Small intestine (tissue), 16 donors: ENCODE measurements around the gene DENND4B. TPM values are rescaled to one million over a fixed set of nuclear protein-coding genes. Genes with fewer than 3 reads are reported as not detected.
A peak's percentile ranks its signal among the peaks of the same experiment; 100 is the strongest.

Experiments used
- DNase-seq, 2 donors: peaks; one replicate each; pipeline versions ENCODE4 v3.0.0 to v3.0.0-alpha.2; 2013
- FAIRE-seq: peaks from 2 replicates; lab custom pipeline; 2012; peaks lifted over from hg19 to GRCh38; lab: Jason Lieb, UNC
- H3K27ac ChIP-seq, 3 donors: one replicate each; pipeline ENCODE4 v1.5.1; 2013; ENCODE audit warnings: low read length in 2 of 3, mild to moderate bottlenecking in 2 of 3, control low read depth in 1 of 3, inconsistent platforms in 1 of 3, low read depth in 1 of 3, moderate library complexity in 1 of 3
- H3K27me3 ChIP-seq, 3 donors: one replicate each; pipeline ENCODE4 v1.6.1; 2013; ENCODE audit warnings: low read length in 3 of 3, inconsistent platforms in 1 of 3; ENCODE audit not compliant: control insufficient read depth in 3 of 3, insufficient read depth in 3 of 3
- H3K36me3 ChIP-seq, 3 donors: one replicate each; pipeline ENCODE4 v1.6.1; 2013; ENCODE audit warnings: low read length in 3 of 3, inconsistent platforms in 1 of 3, low read depth in 1 of 3, mild to moderate bottlenecking in 1 of 3, moderate library complexity in 1 of 3; ENCODE audit not compliant: control insufficient read depth in 3 of 3, insufficient read depth in 2 of 3
- H3K4me1 ChIP-seq, 3 donors: one replicate each; pipeline ENCODE4 v1.6.1; 2013; ENCODE audit warnings: low read length in 2 of 3, inconsistent platforms in 1 of 3, low read depth in 1 of 3, mild to moderate bottlenecking in 1 of 3, moderate library complexity in 1 of 3; ENCODE audit not compliant: control insufficient read depth in 3 of 3, insufficient read depth in 2 of 3
- H3K4me3 ChIP-seq, 3 donors: one replicate each; pipeline ENCODE4 v1.5.1; 2013; ENCODE audit warnings: low read length in 3 of 3, control low read depth in 1 of 3, inconsistent platforms in 1 of 3, low read depth in 1 of 3, mild to moderate bottlenecking in 1 of 3, moderate library complexity in 1 of 3
- H3K9me3 ChIP-seq, 2 donors: one replicate each; pipeline ENCODE4 v1.6.1; 2013; ENCODE audit warnings: low read depth in 1 of 2, low read length in 1 of 2; ENCODE audit not compliant: control insufficient read depth in 2 of 2, insufficient read depth in 1 of 2
- WGBS, 3 donors: extraction: QIAGEN DNeasy Blood & Tissue Kit; methylation state at CpG; one replicate each; pipeline ENCODE4 v1.1.7; 2013; 5-methylcytosine and 5-hydroxymethylcytosine counted together
- long read RNA-seq, 10 donors: transcript quantifications; one replicate each; lab custom pipeline, GENCODE V29; 2026
- polyA plus RNA-seq, 4 donors: library from polyadenylated mRNA; stranded (reverse) in 3 of 4; unstranded in 1 of 4; fragments of 200-250 nt in 3 of 4; fragments of 120-200 nt in 1 of 4; gene quantifications; one replicate each; pipeline versions ENCODE4 v1.2.1 to v1.2.3, GENCODE V29; 2013
- donor health status: healthy with polysubstance abuse.
- donor health status: control.
- donor health status: control.
- donor health status: Bipolar disorder and iron deficiency.
- donor health status: healthy.

The DENND4B gene, protein sequence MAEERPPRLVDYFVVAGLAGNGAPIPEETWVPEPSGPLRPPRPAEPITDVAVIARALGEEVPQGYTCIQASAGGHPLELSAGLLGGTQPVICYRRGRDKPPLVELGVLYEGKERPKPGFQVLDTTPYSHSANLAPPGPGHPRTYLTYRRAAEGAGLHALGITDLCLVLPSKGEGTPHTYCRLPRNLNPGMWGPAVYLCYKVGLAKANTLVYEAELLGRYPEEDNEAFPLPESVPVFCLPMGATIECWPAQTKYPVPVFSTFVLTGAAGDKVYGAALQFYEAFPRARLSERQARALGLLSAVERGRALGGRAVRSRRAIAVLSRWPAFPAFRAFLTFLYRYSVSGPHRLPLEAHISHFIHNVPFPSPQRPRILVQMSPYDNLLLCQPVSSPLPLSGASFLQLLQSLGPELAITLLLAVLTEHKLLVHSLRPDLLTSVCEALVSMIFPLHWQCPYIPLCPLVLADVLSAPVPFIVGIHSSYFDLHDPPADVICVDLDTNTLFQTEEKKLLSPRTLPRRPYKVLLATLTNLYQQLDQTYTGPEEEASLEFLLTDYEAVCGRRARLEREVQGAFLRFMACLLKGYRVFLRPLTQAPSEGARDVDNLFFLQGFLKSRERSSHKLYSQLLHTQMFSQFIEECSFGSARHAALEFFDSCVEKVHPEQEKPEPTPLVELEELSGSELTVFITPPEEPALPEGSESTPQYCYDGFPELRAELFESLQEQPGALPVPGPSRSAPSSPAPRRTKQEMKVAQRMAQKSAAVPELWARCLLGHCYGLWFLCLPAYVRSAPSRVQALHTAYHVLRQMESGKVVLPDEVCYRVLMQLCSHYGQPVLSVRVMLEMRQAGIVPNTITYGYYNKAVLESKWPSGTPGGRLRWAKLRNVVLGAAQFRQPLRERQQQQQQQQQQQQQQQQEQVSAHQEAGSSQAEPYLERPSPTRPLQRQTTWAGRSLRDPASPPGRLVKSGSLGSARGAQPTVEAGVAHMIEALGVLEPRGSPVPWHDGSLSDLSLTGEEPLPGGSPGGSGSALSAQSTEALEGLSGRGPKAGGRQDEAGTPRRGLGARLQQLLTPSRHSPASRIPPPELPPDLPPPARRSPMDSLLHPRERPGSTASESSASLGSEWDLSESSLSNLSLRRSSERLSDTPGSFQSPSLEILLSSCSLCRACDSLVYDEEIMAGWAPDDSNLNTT (N-terminal part only)
- 10 to 100 TPM; 18.9 to 35.6 (median 20.3) TPM for polyA plus RNA-seq
- long read RNA-seq, donor 1: 0 reads
- long read RNA-seq, donor 2: 0 reads
- long read RNA-seq, donor 3: 0 reads
- long read RNA-seq, donor 4: 0 reads
- long read RNA-seq, donor 5, partial matches to known transcripts: 0 of 1 reads
- long read RNA-seq, donor 5, other reads (novel, unspliced or antisense): 0 of 1 reads
- long read RNA-seq, donor 6, partial matches to known transcripts: 0 of 1 reads
- long read RNA-seq, donor 6, other reads (novel, unspliced or antisense): 0 of 1 reads
- long read RNA-seq, donor 7: 0 reads
- long read RNA-seq, donor 8: 0 reads
- long read RNA-seq, donor 9: 0 reads
- long read RNA-seq, donor 10: 0 reads

DNA sequence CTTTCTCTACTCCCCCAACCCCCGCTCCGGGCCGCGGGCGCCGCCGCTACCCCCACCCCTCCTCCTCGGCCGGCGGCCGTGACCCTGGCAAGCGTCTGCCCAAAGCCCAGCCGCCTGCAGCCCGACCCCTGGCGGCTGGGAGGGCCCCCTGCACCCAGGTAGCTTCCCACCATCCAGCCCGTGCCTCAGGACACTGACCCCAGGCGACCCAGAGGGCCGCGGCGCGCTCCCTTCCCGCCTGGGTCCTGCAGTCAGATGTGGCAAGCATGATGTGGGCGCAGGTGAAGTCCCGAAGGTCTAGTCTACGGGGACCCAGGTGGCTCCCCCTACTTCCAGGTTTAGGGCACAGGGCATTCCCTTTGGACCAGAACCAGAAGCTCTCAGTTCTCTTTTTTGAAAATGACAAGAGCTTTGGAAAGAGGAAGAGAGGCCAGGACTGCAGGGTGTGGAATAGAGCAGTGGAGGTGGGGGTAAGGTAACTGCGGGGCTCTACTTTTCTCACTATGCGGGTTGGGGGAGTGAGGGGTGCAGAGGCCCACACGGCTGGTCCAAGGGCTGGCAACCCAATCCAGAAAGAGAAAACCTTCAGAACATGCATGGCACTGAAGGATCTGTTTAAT lies at the start of gene DENND4B:
Gene DENND4B (minus strand): TSS at position 97 of the 620 bp plus-strand sequence. CDS start 2,344 bp downstream, outside the sequence.
- peak within 1 kb of the TSS; percentile 88 to 97 (median 91) for H3K27ac ChIP-seq
- H3K36me3 ChIP-seq: peaks cover 9 to 69% (median 14%) of the 10 kb centered on the region in 3 donors
- H3K27me3 ChIP-seq: no peaks in the 10 kb centered on the region
- no peak for FAIRE-seq
- peak within 1 kb of the TSS; percentile 87 to 95 (median 90) for H3K4me3 ChIP-seq
- 9 to 16% (median 11%) methylated on average over 17 to 28 of the region's 28 CpGs for WGBS, 3 donors
- H3K9me3 ChIP-seq: no peaks in the 10 kb centered on the region
- peaks cover 0 to 7% (median 0%) of the 10 kb centered on the region in 3 donors for H3K4me1 ChIP-seq
- DNase-seq: peak; percentile 81 to 91

DNA sequence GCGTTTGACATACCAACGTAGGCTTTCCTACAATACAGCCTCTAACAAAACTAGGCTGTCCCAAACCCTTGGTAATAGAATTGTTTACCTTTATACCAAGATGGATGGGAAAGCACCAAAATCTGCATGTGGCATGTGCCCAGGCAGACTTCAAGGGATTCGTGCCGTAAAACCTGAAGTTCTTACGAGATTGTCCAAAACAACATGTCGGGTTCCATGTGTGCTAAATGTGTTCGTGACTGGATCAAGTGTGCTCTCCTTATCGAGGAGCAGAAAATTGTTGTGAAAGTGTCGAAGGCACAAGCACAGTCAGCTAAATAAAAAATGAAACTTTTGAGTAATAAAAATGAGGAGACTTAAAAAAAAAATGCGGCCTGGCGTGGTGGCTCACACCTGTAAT lies 49.1 kb upstream of the DENND4B start:
- FAIRE-seq: no peak
- peaks cover 0 to 33% (median 11%) of the 10 kb centered on the region in 3 donors for H3K36me3 ChIP-seq
- no peaks in the 10 kb centered on the region for H3K9me3 ChIP-seq
- no peak for DNase-seq
- peaks cover 0 to 14% (median 4%) of the 10 kb centered on the region in 3 donors for H3K4me1 ChIP-seq
- WGBS, 3 donors: 93 to 98% (median 96%) methylated on average over 11 of the region's 11 CpGs
- no peak overlapping the region for H3K27ac ChIP-seq
- H3K4me3 ChIP-seq: no peak overlapping the region
- H3K27me3 ChIP-seq: no peaks in the 10 kb centered on the region

DNA sequence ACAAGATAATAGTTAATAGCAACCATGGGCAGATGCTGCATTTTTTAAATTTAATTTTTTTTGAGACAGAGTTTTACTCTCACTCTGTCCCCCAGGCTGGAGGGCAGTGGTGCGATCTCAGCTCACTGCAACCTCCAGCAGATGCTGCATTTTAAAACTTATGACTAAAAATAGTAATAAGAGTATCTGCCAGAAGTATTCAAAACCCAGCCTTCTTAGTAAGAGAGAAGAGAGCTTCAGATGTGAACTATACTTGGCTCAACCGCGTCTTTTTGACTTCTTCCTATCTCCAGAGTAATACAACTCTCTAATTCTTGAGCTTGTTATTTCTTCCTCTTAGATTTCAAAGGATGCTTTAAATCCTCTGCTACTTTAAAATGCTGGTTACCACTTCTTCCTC lies 48.7 kb upstream of the DENND4B start:
- 86 to 98% (median 92%) methylated on average over 3 of the region's 3 CpGs for WGBS, 3 donors
- Histone ChIP-seq H3K36me3 (peaks cover 0 to 33% (median 11%) of the 10 kb centered on the region in 3 donors), H3K9me3 (no peaks in the 10 kb centered on the region), H3K27me3 (no peaks in the 10 kb centered on the region), H3K4me1 (peaks cover 0 to 14% (median 4%) of the 10 kb centered on the region in 3 donors), H3K4me3 (no peak overlapping the region), H3K27ac (no peak overlapping the region)
- DNase-seq: no peak
- no peak for FAIRE-seq

GRCh38 chr1:153991806-153992205 lies 45.3 kb upstream of the DENND4B start:
- FAIRE-seq: no peak
- H3K4me1 ChIP-seq: peaks cover 0 to 14% (median 4%) of the 10 kb centered on the region in 3 donors

GRCh38 chr1:153991151-153991630 lies 44.7 kb upstream of the DENND4B start:
- H3K4me1 ChIP-seq: peaks cover 0 to 17% (median 4%) of the 10 kb centered on the region in 3 donors
- FAIRE-seq: no peak
- H3K36me3 ChIP-seq: peaks cover 0 to 33% (median 11%) of the 10 kb centered on the region in 3 donors
- WGBS, 3 donors: 1 to 9% (median 1%) methylated on average over 9 of the region's 9 CpGs
- no peak for DNase-seq
- H3K4me3 ChIP-seq: peak overlapping the region; percentile 81 to 86 (median 82)
- no peaks in the 10 kb centered on the region for H3K27me3 ChIP-seq
- H3K9me3 ChIP-seq: no peaks in the 10 kb centered on the region
- H3K27ac ChIP-seq: peak overlapping the region; percentile 76 to 96 (median 84)

More at GRCh38 chr1:153991806-153992205, 45.3 kb upstream of the DENND4B start:
- no peak for DNase-seq
- WGBS, 3 donors: 65 to 73% (median 71%) methylated on average over 2 of the region's 2 CpGs
- Histone ChIP-seq H3K36me3 (peaks cover 0 to 33% (median 11%) of the 10 kb centered on the region in 3 donors), H3K4me3 (peak overlapping the region in 1 of 3 donors; percentile 82), H3K27ac (no peak overlapping the region), H3K9me3 (no peaks in the 10 kb centered on the region), H3K27me3 (no peaks in the 10 kb centered on the region)

GRCh38 chr1:153990468-153991150 lies 44.1 kb upstream of the DENND4B start, which contains the start of gene RPS27:
Gene RPS27 (plus strand): TSS chr1:153990762. CDS start chr1:153990797, 35 bp downstream.
- 0% methylated on average over 36 of the region's 36 CpGs for WGBS, 3 donors
- peak within 1 kb of the TSS; percentile 81 to 86 (median 82) for H3K4me3 ChIP-seq
- H3K9me3 ChIP-seq: no peaks in the 10 kb centered on the region
- peak within 1 kb of the TSS; percentile 76 to 96 (median 84) for H3K27ac ChIP-seq
- H3K27me3 ChIP-seq: no peaks in the 10 kb centered on the region
- peaks cover 0 to 17% (median 4%) of the 10 kb centered on the region in 3 donors for H3K4me1 ChIP-seq
- FAIRE-seq (no peak), DNase-seq (peak; percentile 97 to 100)
- H3K36me3 ChIP-seq: peaks cover 0 to 33% (median 11%) of the 10 kb centered on the region in 3 donors
